IMR-90 (cell line): ENCODE results near the gene NFATC3. TPM values are rescaled to one million over a fixed set of nuclear protein-coding genes. Genes with fewer than 3 reads are reported as not detected.

Source experiments
- ATAC-seq: fragments of 200-7000 bp; cut with Tn5 transposase; 2 replicates; pipeline ENCODE4 v1.9.1; 2020; ENCODE audit warnings: low read depth, mild to moderate bottlenecking, moderate library complexity
- BruUV-seq: library from RNA; stranded (reverse); fragments of 400-500 nt; replicated peaks from 2 replicates; lab custom pipeline; 2021; lab: Mats Ljungman, UMichigan
- CTCF ChIA-PET: fragments of 300-600 bp; formaldehyde crosslinking; extraction: SDS; loops from one replicate; lab custom pipeline; 2021; ENCODE audit warnings: antibody characterized with exemption; lab: Yijun Ruan, JAX
- POLR2A ChIA-PET: fragments of 300-600 bp; sonication (Branson Sonifier 250); formaldehyde crosslinking; loops from one replicate; lab custom pipeline; 2022; ENCODE audit warnings: antibody characterized with exemption; ENCODE audit not compliant: unreplicated experiment; lab: Charles Lee
- DNase-seq: peaks from one replicate; pipeline ENCODE4 v3.0.0; 2013
- H2AFZ ChIP-seq: replicated peaks from 2 replicates; pipeline ENCODE3; 2013; ENCODE audit warnings: low read length, mild to moderate bottlenecking; ENCODE audit not compliant: poor library complexity
- H2AK5ac ChIP-seq: 2 replicates; pipeline ENCODE4 v1.6.1; 2013; ENCODE audit warnings: low read depth, low read length, inconsistent platforms
- H2AK9ac ChIP-seq: replicated peaks from 2 replicates; pipeline ENCODE3; 2013; ENCODE audit warnings: mild to moderate bottlenecking, low read depth, low read length, moderate library complexity; ENCODE audit not compliant: poor library complexity
- H2BK120ac ChIP-seq: 2 replicates; pipeline ENCODE4 v1.6.1; 2013; ENCODE audit warnings: low read depth, low read length, inconsistent platforms
- H2BK15ac ChIP-seq: 3 replicates; pipeline ENCODE4 v1.6.1; 2013; ENCODE audit warnings: low read depth, low read length, inconsistent platforms
- H2BK20ac ChIP-seq: 2 replicates; pipeline ENCODE4 v1.6.1; 2013; ENCODE audit warnings: low read depth, mild to moderate bottlenecking, inconsistent platforms, low read length, moderate library complexity
- H2BK5ac ChIP-seq: 2 replicates; pipeline ENCODE4 v1.6.1; 2013; ENCODE audit warnings: mild to moderate bottlenecking, low read depth, low read length, inconsistent platforms; ENCODE audit not compliant: poor library complexity, severe bottlenecking
- H3K14ac ChIP-seq: replicated peaks from 2 replicates; pipeline ENCODE4 v1.6.1; 2013; ENCODE audit warnings: low read depth, low read length, inconsistent platforms
- H3K18ac ChIP-seq: 2 replicates; pipeline ENCODE4 v1.6.1; 2013; ENCODE audit warnings: low read depth, low read length, control low read depth
- H3K23ac ChIP-seq: 2 replicates; pipeline ENCODE4 v1.6.1; 2013; ENCODE audit warnings: low read depth, low read length, inconsistent platforms
- H3K27ac ChIP-seq: 2 replicates; pipeline ENCODE4 v1.5.1; 2013; ENCODE audit warnings: mild to moderate bottlenecking, control low read depth, low read length; ENCODE audit not compliant: insufficient read depth
- H3K27me3 ChIP-seq: 2 replicates; pipeline ENCODE4 v1.6.1; 2013; ENCODE audit warnings: low read length; ENCODE audit not compliant: control insufficient read depth, insufficient read depth
- H3K36me3 ChIP-seq: 2 replicates; pipeline ENCODE4 v1.6.1; 2013; ENCODE audit warnings: low read length, mixed read lengths; ENCODE audit not compliant: control insufficient read depth, insufficient read depth
- H3K4ac ChIP-seq: 2 replicates; pipeline ENCODE4 v1.6.1; 2013; ENCODE audit warnings: low read depth, low read length, inconsistent platforms
- H3K4me1 ChIP-seq: 2 replicates; pipeline ENCODE4 v1.6.1; 2013; ENCODE audit warnings: low read length, mixed read lengths; ENCODE audit not compliant: control insufficient read depth, insufficient read depth
- H3K4me2 ChIP-seq: 2 replicates; pipeline ENCODE4 v1.6.1; 2013; ENCODE audit warnings: low read depth, mild to moderate bottlenecking, control low read depth, low read length, moderate library complexity
- H3K4me3 ChIP-seq: 2 replicates; pipeline ENCODE4 v1.5.1; 2013; ENCODE audit warnings: low read depth, mild to moderate bottlenecking, control low read depth, low read length, moderate library complexity; ENCODE audit not compliant: insufficient read depth
- H3K56ac ChIP-seq: 2 replicates; pipeline ENCODE4 v1.6.1; 2013; ENCODE audit warnings: low read length, inconsistent platforms; ENCODE audit not compliant: insufficient read depth; ENCODE audit errors: extremely low read depth
- H3K79me1 ChIP-seq, 2 experiments: 2 replicates each; pipeline ENCODE4 v1.6.1; 2013; ENCODE audit warnings: low read length in 2 of 2, inconsistent platforms in 1 of 2, low read depth in 1 of 2
- H3K9ac ChIP-seq: 2 replicates; pipeline ENCODE4 v1.6.1; 2013; ENCODE audit warnings: low read depth, low read length, control low read depth
- H3K9me1 ChIP-seq: 2 replicates; pipeline ENCODE4 v1.6.1; 2013; ENCODE audit warnings: low read length, inconsistent platforms; ENCODE audit not compliant: insufficient read depth
- H3K9me3 ChIP-seq: 2 replicates; pipeline ENCODE4 v1.6.1; 2013; ENCODE audit warnings: low read length; ENCODE audit not compliant: control insufficient read depth, insufficient read depth
- H4K20me1 ChIP-seq: 2 replicates; pipeline ENCODE4 v1.6.1; 2013; ENCODE audit warnings: low read length, inconsistent platforms; ENCODE audit not compliant: insufficient read depth
- H4K5ac ChIP-seq: 2 replicates; pipeline ENCODE4 v1.6.1; 2013; ENCODE audit warnings: mild to moderate bottlenecking, low read depth, low read length, control low read depth
- H4K8ac ChIP-seq, 2 experiments: 2 replicates each; pipeline ENCODE4 v1.6.1; 2013; ENCODE audit warnings: low read depth in 2 of 2, low read length in 2 of 2, control low read depth in 1 of 2, inconsistent platforms in 1 of 2
- H4K91ac ChIP-seq: 2 replicates; pipeline ENCODE4 v1.6.1; 2013; ENCODE audit warnings: low read depth, low read length, inconsistent platforms; ENCODE audit not compliant: insufficient read depth
- BHLHE40 ChIP-seq: fragments of 150-350 bp; IDR thresholded peaks from 2 replicates; pipeline ENCODE4 v1.6.1; 2016; ENCODE audit warnings: mild to moderate bottlenecking, low read depth, low read length
- CEBPB ChIP-seq: IDR thresholded peaks from 2 replicates; pipeline ENCODE4 v1.6.1; 2012; ENCODE audit warnings: low read depth, low read length, improper control_type of control experiment
- CTCF ChIP-seq: conservative IDR thresholded peaks from 2 replicates; pipeline ENCODE4 v1.5.1; 2012; ENCODE audit warnings: mild to moderate bottlenecking, low read depth, low read length, improper control_type of control experiment
- MAFK ChIP-seq: IDR thresholded peaks from 2 replicates; pipeline ENCODE4 v1.6.1; 2012; ENCODE audit warnings: low read depth, low read length, improper control_type of control experiment
- MAZ ChIP-seq: IDR thresholded peaks from 2 replicates; pipeline ENCODE4 v1.6.1; 2012; ENCODE audit warnings: low read depth, mild to moderate bottlenecking, low read length, improper control_type of control experiment, moderate library complexity, borderline replicate concordance
- MXI1 ChIP-seq: IDR thresholded peaks from 2 replicates; pipeline ENCODE4 v1.6.1; 2012; ENCODE audit warnings: low read depth, mild to moderate bottlenecking, low read length, moderate library complexity, borderline replicate concordance
- NFE2L2 ChIP-seq: fragments of 150-350 bp; IDR thresholded peaks from 2 replicates; pipeline ENCODE4 v1.6.1; 2016; ENCODE audit warnings: low read depth, mild to moderate bottlenecking, low read length
- RAD21 ChIP-seq: IDR thresholded peaks from 2 replicates; pipeline ENCODE4 v1.6.1; 2012; ENCODE audit warnings: low read length, improper control_type of control experiment
- RFX5 ChIP-seq: IDR thresholded peaks from 2 replicates; pipeline ENCODE4 v1.8.0; 2012; ENCODE audit warnings: low read depth, mild to moderate bottlenecking, low read length, moderate library complexity
- SMC3 ChIP-seq: fragments of 150-350 bp; IDR thresholded peaks from 2 replicates; pipeline ENCODE4 v1.6.1; 2016; ENCODE audit warnings: low read depth, mild to moderate bottlenecking, antibody characterized with exemption, low read length, moderate library complexity
- USF2 ChIP-seq: fragments of 150-350 bp; IDR thresholded peaks from 2 replicates; pipeline ENCODE4 v1.6.1; 2017; ENCODE audit warnings: mild to moderate bottlenecking, antibody characterized with exemption, low read length, low read depth
- WGBS, 2 experiments: methylation state at CpG; one replicate each; pipeline versions ENCODE4 v1.1.5 to v1.1.7; 2013; ENCODE audit warnings: missing lambda C conversion rate in 2 of 2; ENCODE audit not compliant: insufficient read length in 1 of 2; ENCODE audit errors: extremely low coverage in 2 of 2; 5-methylcytosine and 5-hydroxymethylcytosine counted together
- dilution Hi-C: fragments of 300-500 bp; cut with HindIII; formaldehyde crosslinking; loops from one replicate; pipeline ENCODE4 v1.14.3; 2018; ENCODE audit warnings: low sequenced_read_pairs; ENCODE audit not compliant: unreplicated experiment
- in situ Hi-C: fragments of 300-500 bp; cut with MboI; formaldehyde crosslinking; loops from 3 replicates; pipeline ENCODE4 v1.14.3; 2019; ENCODE audit warnings: low sequenced_read_pairs, inconsistent platforms, mixed read lengths
- intact Hi-C: fragments of 100-400 bp; cut with micrococcal nuclease; formaldehyde crosslinking; loops from 2 replicates; pipeline ENCODE4 v1.10.0; 2022
- polyA plus RNA-seq, 3 experiments: library from polyadenylated mRNA; depleted of rRNA; stranded (reverse); fragments of >200 nt; gene quantifications; 2 replicates each; pipeline ENCODE4 v1.2.3, GENCODE V29; 2012; ENCODE audit warnings: low replicate concordance in 1 of 3
- total RNA-seq: library from RNA; depleted of rRNA; stranded (reverse); fragments of >200 nt; gene quantifications from 2 replicates; pipeline ENCODE4 v1.2.3, GENCODE V29; 2012
- TF ChIP-seq, protein P1 (sequence below): fragments of 150-350 bp; IDR thresholded peaks from 2 replicates; pipeline ENCODE4 v1.6.1; 2016; ENCODE audit warnings: low read depth, mild to moderate bottlenecking, low read length, moderate library complexity, borderline replicate concordance

Gene NFATC3
- total and polyA plus RNA-seq, 2 of the 4 experiments (the other 2 are of a cell fraction), result 6.3 to 21.5 TPM

DNA sequence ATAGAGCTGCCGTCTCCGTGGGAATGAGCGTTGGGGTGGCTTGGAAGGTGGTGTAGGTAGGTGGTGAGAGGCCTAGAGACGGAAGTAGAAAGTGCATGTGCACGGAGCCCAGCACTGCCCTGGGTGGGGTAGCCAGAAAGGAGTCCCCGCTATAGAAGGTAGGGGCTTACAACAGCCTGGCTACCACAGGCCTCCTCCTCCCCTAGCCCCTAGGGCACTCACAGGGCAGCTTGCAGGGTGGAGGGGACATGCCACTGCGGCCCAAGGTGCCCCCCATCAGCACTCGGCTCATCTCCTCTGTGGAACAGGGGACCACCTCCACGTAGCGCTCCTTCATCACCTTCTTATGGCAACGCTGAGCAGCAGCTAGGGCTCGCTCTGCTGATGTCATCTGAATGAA, 145.8 kb downstream of the NFATC3 start:
- Histone ChIP-seq H3K36me3 (peaks cover 6% of the 10 kb centered on the region), H3K4me2 (no peak overlapping the region), H3K56ac (no peak overlapping the region), H3K27me3 (no peaks in the 10 kb centered on the region), H4K5ac (no peak overlapping the region), H3K9ac (no peak overlapping the region), H3K4me1 (peaks cover 5% of the 10 kb centered on the region), H3K14ac (no peak overlapping the region), H3K23ac (no peak overlapping the region), H4K8ac (no peak overlapping the region), H2AFZ (no peak overlapping the region), H2BK15ac (no peak overlapping the region), H3K4ac (no peak overlapping the region), H3K9me1 (no peaks in the 10 kb centered on the region), H3K18ac (no peak overlapping the region), H4K20me1 (0 out of 2 replicates have a peak, but pooled peaks cover 3% of the 10 kb centered on the region), H3K9me3 (no peaks in the 10 kb centered on the region), H2BK120ac (no peak overlapping the region), H3K79me1 (peaks cover 0 to 3% of the 10 kb centered on the region in 2 experiments; a peak in 1 of 4 replicates), H2AK9ac (no peak overlapping the region), H3K27ac (no peak overlapping the region), H4K91ac (no peak overlapping the region), H3K4me3 (no peak overlapping the region), H2AK5ac (no peak overlapping the region), H2BK20ac (no peak overlapping the region), H2BK5ac (no peak overlapping the region)
- TF ChIP-seq CTCF (no peak), USF2 (no peak), NFE2L2 (no peak), CEBPB (no peak), BHLHE40 (no peak), MAFK (no peak), RFX5 (no peak), RAD21 (no peak), SMC3 (no peak), MAZ (no peak), MXI1 (no peak)
- TF ChIP-seq, protein P1, sequence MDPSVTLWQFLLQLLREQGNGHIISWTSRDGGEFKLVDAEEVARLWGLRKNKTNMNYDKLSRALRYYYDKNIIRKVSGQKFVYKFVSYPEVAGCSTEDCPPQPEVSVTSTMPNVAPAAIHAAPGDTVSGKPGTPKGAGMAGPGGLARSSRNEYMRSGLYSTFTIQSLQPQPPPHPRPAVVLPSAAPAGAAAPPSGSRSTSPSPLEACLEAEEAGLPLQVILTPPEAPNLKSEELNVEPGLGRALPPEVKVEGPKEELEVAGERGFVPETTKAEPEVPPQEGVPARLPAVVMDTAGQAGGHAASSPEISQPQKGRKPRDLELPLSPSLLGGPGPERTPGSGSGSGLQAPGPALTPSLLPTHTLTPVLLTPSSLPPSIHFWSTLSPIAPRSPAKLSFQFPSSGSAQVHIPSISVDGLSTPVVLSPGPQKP, result no peak
- DNase-seq (no peak), ATAC-seq (no peak)
- dilution Hi-C loops (no loop called here), intact Hi-C loops (no loop called here), in situ Hi-C loops (no loop called here)
- BruUV-seq, result no TSS peak
- CTCF ChIA-PET, result no interaction called here
- POLR2A ChIA-PET, result no interaction called here
- WGBS, 2 experiments, result 96% methylated on average over 7 of the region's 12 CpGs; no CpG with 5 or more reads in 1 of the 2 experiments
